Esophagus muscularis mucosa (tissue), 2 donors: ENCODE data around the gene HECA.

Source experiments
- EP300 ChIP-seq: sonication (generic); formaldehyde crosslinking; IDR thresholded peaks from one replicate; pipeline ENCODE4 v1.6.1; 2017; ENCODE audit warnings: antibody characterized with exemption
- POLR2A ChIP-seq: fragments of 450-650 bp; IDR thresholded peaks from one replicate; pipeline ENCODE4 v1.6.1; 2017; ENCODE audit warnings: antibody characterized with exemption, moderate library complexity, mild to moderate bottlenecking, low read depth

GRCh38 chr6:139114746-139115145 is 20.1 kb upstream of the HECA start:
- no peak for TF ChIP-seq EP300
- TF ChIP-seq POLR2A, result no peak
